ENCODE data around the gene WDR93.

- TF ChIP-seq, protein P1, sequence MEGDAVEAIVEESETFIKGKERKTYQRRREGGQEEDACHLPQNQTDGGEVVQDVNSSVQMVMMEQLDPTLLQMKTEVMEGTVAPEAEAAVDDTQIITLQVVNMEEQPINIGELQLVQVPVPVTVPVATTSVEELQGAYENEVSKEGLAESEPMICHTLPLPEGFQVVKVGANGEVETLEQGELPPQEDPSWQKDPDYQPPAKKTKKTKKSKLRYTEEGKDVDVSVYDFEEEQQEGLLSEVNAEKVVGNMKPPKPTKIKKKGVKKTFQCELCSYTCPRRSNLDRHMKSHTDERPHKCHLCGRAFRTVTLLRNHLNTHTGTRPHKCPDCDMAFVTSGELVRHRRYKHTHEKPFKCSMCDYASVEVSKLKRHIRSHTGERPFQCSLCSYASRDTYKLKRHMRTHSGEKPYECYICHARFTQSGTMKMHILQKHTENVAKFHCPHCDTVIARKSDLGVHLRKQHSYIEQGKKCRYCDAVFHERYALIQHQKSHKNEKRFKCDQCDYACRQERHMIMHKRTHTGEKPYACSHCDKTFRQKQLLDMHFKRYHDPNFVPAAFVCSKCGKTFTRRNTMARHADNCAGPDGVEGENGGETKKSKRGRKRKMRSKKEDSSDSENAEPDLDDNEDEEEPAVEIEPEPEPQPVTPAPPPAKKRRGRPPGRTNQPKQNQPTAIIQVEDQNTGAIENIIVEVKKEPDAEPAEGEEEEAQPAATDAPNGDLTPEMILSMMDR (IDR thresholded peaks at IDR 0.05): no peak
- no peak for TF ChIP-seq POLR2A (IDR thresholded peaks at IDR 0.05)
Observed at GRCh38 chr15:89778861-89779260, 88.2 kb downstream of the WDR93 start.
